Measurements from ENCODE around the gene CCL4L2. TPM values are rescaled to one million over a fixed set of nuclear protein-coding genes. Genes with fewer than 3 reads are reported as not detected.
"Not testable (repeated sequence)": the region's sequence is repeated elsewhere in the genome, so short reads cannot be mapped to it uniquely, and the experiment has no call there.

CCL4L2 gene
- total RNA-seq, 1 donor from 2014 or later = not detected

DNA sequence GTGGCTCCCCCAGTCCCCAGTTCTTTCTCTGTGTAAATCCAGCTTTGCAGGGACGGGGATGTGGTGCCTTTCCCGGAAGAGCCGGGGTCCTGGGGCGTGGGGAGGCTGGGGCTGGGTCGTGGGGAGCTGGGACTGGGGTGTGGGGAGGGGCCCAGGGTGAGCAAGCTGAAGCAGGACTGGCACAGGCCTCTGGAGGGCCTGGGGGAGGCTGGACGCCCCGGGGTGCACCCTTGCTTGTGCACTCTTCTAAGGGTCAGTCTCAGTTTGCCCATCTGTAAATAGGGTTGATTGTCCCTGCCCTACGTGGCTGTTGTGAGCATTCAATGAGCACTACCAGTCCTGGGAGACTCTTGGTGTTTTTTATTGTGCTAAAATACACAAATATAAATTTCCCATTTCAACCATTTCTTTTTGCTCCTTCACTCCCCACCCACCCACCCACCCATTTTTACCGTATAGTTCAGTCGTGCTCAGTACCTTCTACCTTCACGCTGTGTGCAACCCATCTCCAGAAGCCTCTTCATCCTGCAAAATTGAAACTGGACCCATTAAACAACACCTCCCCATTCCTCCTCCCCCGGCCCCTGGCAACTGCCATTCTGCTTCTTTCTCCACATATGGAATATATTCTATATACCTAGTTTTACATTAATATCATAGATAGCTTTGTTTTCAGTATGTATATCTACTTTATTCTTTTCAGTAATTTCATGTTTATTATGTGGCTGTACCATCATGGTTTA, 26.7 kb upstream of the CCL4L2 start:
- Mint-ChIP-seq H3K4me3 (ENCODE audit: low read depth) (peak overlapping the region; percentile 80), H3K27me3 (peaks cover 39% of the 10 kb centered on the region)
- DNase-seq (ENCODE audit: low spot score, unreplicated experiment) = no peak

DNA sequence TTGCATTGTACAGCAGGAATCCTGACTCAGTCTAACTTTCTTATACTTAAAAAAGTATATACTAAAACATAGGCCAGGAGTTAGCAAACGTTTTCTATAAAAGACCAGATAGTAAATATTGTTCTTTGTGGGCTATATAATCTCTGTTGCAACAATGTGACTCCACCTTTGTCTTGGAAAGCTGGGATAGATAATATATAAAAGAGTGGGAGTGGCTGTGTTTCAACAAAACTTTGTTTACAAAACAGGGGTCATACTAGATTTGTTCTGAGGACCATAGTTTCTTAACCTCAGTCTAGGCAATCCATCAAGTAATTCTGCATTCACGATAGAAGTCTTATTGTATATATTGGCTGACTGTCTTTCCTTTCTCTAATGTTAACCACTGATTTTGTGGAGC, 25.4 kb upstream of the CCL4L2 start:
- H3K4me3 Mint-ChIP-seq (ENCODE audit: low read depth) = peak overlapping the region; percentile 50
- H3K9me3 Mint-ChIP-seq (ENCODE audit: low read depth) = no peaks in the 10 kb centered on the region
- TF ChIP-seq, protein P1, sequence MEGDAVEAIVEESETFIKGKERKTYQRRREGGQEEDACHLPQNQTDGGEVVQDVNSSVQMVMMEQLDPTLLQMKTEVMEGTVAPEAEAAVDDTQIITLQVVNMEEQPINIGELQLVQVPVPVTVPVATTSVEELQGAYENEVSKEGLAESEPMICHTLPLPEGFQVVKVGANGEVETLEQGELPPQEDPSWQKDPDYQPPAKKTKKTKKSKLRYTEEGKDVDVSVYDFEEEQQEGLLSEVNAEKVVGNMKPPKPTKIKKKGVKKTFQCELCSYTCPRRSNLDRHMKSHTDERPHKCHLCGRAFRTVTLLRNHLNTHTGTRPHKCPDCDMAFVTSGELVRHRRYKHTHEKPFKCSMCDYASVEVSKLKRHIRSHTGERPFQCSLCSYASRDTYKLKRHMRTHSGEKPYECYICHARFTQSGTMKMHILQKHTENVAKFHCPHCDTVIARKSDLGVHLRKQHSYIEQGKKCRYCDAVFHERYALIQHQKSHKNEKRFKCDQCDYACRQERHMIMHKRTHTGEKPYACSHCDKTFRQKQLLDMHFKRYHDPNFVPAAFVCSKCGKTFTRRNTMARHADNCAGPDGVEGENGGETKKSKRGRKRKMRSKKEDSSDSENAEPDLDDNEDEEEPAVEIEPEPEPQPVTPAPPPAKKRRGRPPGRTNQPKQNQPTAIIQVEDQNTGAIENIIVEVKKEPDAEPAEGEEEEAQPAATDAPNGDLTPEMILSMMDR (IDR thresholded peaks at IDR 0.05; ENCODE audit: unreplicated experiment) = no peak
- peaks cover 33% of the 10 kb centered on the region for H3K27me3 Mint-ChIP-seq
- H3K4me1 Mint-ChIP-seq (ENCODE audit: low read depth) = peaks cover 17% of the 10 kb centered on the region
- DNase-seq (ENCODE audit: low spot score, unreplicated experiment) = no peak
- H3K27ac Mint-ChIP-seq = no peak overlapping the region
- H3K36me3 Mint-ChIP-seq (ENCODE audit: insufficient read depth) = no peaks in the 10 kb centered on the region

More for the DNA sequence above, 26.7 kb upstream of the CCL4L2 start:
- no peaks in the 10 kb centered on the region for H3K9me3 Mint-ChIP-seq (ENCODE audit: low read depth)
- H3K4me1 Mint-ChIP-seq (ENCODE audit: low read depth) = peaks cover 17% of the 10 kb centered on the region
- TF ChIP-seq, protein P1 (IDR thresholded peaks at IDR 0.05; ENCODE audit: unreplicated experiment) = no peak
- no peaks in the 10 kb centered on the region for H3K36me3 Mint-ChIP-seq (ENCODE audit: insufficient read depth)
- no peak overlapping the region for H3K27ac Mint-ChIP-seq

DNA sequence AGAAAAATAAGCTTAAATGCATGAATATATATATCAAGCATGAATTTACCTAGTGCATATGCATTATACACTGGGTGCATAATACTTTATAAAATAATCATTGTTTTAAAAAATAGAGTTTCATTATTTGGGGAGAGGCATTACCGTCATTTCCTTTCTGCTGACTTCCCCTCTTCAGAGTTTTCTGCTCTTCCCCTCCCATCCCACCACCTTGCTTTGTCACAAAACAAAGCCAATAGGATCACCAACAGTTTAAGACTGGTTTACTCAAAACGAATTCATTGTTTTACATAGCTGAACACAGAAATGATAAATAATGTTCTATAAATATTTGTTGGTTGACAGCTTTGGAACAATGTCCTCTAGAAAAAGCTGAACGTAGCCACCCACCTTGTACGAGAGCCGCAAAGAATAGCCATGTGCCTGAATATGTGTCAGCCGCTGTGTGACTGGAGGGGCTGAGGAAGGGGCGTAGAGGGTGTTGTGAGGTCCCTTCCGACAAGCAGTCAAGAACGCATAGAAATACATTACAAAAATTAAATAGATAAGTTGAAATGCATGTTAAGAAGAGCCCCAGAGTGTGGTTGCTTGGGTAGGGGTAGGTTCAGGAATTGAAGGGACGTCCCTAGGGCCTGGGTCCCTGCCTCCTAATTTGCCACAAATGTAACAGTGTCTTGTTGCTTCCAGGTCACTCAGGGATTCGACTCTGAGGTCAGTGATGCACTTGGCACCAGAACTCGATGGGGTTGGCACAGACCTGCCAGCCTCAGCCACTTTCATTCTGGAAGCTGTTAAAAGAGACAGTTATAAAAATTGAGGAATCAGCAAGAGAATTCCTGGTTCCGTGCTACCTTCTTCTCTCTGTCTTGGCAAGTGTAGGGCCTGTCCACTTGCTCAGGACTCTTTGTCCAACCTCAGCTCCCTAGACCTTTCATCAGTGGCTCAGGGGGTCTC, 23.8 kb upstream of the CCL4L2 start:
- H3K4me3 Mint-ChIP-seq (ENCODE audit: low read depth); DNase-seq (ENCODE audit: low spot score, unreplicated experiment); H3K27ac Mint-ChIP-seq; H3K9me3 Mint-ChIP-seq (ENCODE audit: low read depth); H3K36me3 Mint-ChIP-seq (ENCODE audit: insufficient read depth): not testable (repeated sequence)
- peaks cover 18% of the 10 kb centered on the region for H3K4me1 Mint-ChIP-seq (ENCODE audit: low read depth)
- H3K27me3 Mint-ChIP-seq = peaks cover 20% of the 10 kb centered on the region

DNA sequence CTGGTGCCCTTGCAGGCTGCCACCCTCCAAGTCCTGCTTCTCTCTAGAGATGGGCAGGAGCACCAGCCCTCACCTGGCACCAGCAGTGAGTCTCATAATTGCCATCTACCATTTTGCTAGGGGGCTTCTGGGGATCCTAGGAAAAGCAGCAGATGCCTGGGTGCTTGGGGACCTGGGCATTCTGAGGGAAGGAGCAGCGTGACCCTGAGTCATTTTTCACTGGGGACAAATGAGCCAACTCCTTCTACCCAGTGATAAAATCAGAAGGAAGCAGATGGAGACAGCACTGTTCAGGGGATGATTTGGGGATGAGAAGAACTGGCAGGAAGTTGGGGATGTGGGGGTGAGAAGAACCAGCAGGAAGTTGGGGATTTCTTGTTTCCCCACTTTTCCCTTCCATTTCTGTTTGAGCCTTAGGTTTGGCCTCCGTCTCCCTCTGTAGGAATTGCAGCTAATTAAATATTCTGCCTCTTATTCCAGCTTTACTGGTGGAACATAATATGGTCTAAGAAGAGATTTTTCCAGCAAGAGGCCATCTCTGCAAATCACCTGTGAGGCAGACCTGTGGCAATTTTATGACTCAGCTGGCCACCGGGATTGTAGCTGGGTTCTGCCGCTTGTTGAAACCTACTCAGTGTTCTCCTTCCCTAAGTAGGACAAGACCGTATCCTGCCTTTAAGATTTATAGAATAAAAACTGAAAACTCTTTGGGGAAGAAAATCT, 22.8 kb upstream of the CCL4L2 start:
- Mint-ChIP-seq H3K4me1 (ENCODE audit: low read depth) (peaks cover 19% of the 10 kb centered on the region), H3K27me3 (peaks cover 21% of the 10 kb centered on the region)
- not testable (repeated sequence) for H3K4me3 Mint-ChIP-seq (ENCODE audit: low read depth); H3K27ac Mint-ChIP-seq; H3K9me3 Mint-ChIP-seq (ENCODE audit: low read depth); DNase-seq (ENCODE audit: low spot score, unreplicated experiment); H3K36me3 Mint-ChIP-seq (ENCODE audit: insufficient read depth)

DNA sequence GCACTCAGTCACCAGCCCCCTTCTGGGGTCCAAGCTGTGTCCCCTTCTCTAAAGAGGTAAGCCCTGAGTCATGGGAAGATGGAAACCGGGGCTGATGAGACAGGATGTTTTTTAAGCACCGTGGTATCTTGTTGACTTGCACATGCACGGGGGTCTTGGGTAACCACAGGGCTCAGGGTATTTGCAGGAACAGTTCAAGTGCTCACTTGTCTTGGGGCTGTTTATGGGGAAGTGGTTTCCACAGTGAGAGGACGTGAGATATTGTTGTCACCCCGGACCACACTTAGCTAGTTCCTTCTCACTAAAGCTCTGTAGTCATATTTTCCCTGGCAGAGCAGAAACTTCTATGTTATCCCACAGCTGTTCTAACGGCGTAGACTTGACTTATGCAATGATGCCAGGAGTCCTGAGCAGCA, 22.0 kb upstream of the CCL4L2 start:
- H3K27ac Mint-ChIP-seq = no peak overlapping the region
- DNase-seq (ENCODE audit: low spot score, unreplicated experiment) = no peak
- H3K4me1 Mint-ChIP-seq (ENCODE audit: low read depth) = peaks cover 17% of the 10 kb centered on the region
- TF ChIP-seq, protein P1 (IDR thresholded peaks at IDR 0.05; ENCODE audit: unreplicated experiment) = no peak
- peaks cover 21% of the 10 kb centered on the region for H3K27me3 Mint-ChIP-seq
- no peaks in the 10 kb centered on the region for H3K9me3 Mint-ChIP-seq (ENCODE audit: low read depth)
- H3K4me3 Mint-ChIP-seq (ENCODE audit: low read depth) = no peak overlapping the region
- H3K36me3 Mint-ChIP-seq (ENCODE audit: insufficient read depth) = no peaks in the 10 kb centered on the region

DNA sequence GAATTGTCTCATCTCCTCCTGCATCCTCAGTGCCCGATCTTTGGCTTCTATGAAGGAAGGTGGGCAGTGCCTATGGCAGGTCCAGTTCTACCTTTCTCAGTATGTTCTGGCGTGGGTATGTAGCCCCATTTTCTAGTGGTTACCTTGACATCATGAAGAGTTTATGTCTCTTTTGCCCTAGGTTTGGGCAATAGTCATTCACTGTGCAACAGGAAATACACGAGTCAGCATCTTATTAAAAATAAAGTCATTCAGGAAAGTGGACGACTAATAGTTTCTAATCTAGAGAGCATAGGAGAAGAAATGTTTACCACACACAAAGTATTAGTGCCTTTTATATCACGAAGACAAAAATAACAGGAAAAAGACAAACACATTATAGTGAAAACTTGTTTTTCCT, 20.9 kb upstream of the CCL4L2 start:
- H3K9me3 Mint-ChIP-seq (ENCODE audit: low read depth); H3K4me3 Mint-ChIP-seq (ENCODE audit: low read depth); H3K36me3 Mint-ChIP-seq (ENCODE audit: insufficient read depth); H3K27ac Mint-ChIP-seq; DNase-seq (ENCODE audit: low spot score, unreplicated experiment): not testable (repeated sequence)
- peaks cover 27% of the 10 kb centered on the region for H3K27me3 Mint-ChIP-seq
- peaks cover 14% of the 10 kb centered on the region for H3K4me1 Mint-ChIP-seq (ENCODE audit: low read depth)

DNA sequence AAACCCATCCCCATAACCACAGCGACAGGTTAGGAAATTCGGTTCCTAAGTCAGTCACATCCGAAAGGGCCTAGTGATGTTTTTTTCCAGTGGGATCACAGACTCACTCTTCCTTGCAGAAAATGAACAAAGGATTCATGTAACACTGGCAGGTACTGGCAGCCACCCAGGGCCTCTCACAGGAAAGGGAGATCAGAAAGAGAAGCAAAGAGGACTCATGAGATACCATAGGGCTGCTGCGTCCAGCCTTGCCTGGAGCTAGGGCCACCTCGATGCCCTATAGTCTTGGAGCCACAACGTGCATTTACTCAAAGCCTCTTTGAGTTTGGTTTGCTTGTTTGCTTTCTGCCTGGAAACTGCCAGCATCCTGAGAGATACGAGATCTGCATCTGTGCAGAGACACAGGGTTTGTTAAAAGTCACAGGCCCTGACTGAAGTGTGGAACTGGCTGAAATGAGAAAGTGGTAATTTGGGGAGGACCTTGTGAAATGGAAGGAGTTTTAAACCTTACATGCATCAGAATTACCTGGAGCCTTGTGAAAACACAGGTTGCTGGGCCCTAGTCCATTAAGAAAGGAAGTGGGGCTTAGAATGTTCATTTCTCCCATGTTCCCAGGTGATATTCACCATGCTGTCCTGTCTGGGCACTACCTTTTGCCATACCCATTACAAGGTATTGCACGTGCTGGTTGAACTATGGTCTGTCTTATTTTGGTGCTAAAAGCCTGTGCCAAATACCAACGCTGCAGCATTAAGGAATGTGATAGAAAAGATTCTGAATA, 20.1 kb upstream of the CCL4L2 start:
- H3K36me3 Mint-ChIP-seq (ENCODE audit: insufficient read depth); H3K27ac Mint-ChIP-seq; DNase-seq (ENCODE audit: low spot score, unreplicated experiment); H3K4me3 Mint-ChIP-seq (ENCODE audit: low read depth); H3K9me3 Mint-ChIP-seq (ENCODE audit: low read depth): not testable (repeated sequence)
- Mint-ChIP-seq H3K4me1 (ENCODE audit: low read depth) (peaks cover 11% of the 10 kb centered on the region), H3K27me3 (peaks cover 31% of the 10 kb centered on the region)

Data from progenitor cell of endocrine pancreas (in vitro differentiated cells).